GM12891 (cell line): ENCODE results near the gene FGD5.

Experiments used
- DNase-seq: peaks from one replicate; pipeline ENCODE4 v3.0.0; 2011; ENCODE audit warnings: low spot score; ENCODE audit not compliant: insufficient read length
- FAIRE-seq: peaks from 2 replicates; lab custom pipeline; 2011; peaks lifted over from hg19 to GRCh38; lab: Jason Lieb, UNC
- PAX5 ChIP-seq: IDR thresholded peaks from 2 replicates; pipeline ENCODE4 v1.6.1; 2011; ENCODE audit warnings: low read length, moderate library complexity, mild to moderate bottlenecking; ENCODE audit not compliant: insufficient read depth, severe bottlenecking
- POLR2A ChIP-seq: IDR thresholded peaks from 2 replicates; pipeline ENCODE4 v1.6.1; 2011; ENCODE audit warnings: low read depth, low read length, control low read depth
- POLR2AphosphoS5 ChIP-seq: IDR thresholded peaks from 2 replicates; pipeline ENCODE4 v1.6.1; 2011; ENCODE audit warnings: low read depth, low read length, control low read depth
- POU2F2 ChIP-seq: IDR thresholded peaks from 2 replicates; pipeline ENCODE4 v1.6.1; 2011; ENCODE audit warnings: low read depth, mild to moderate bottlenecking, control low read depth, low read length, moderate library complexity
- SPI1 ChIP-seq: IDR thresholded peaks from 2 replicates; pipeline ENCODE4 v1.6.1; 2011; ENCODE audit warnings: low read depth, low read length, control low read depth
- TAF1 ChIP-seq: IDR thresholded peaks from 2 replicates; pipeline ENCODE4 v1.6.1; 2011; ENCODE audit warnings: low read depth, low read length, control low read depth

Gene FGD5

GRCh38 chr3:14796403-14797077, 22.2 kb upstream of the FGD5 start:
- no peak for TF ChIP-seq TAF1
- no peak for TF ChIP-seq SPI1
- TF ChIP-seq POLR2AphosphoS5: no peak
- TF ChIP-seq POU2F2: no peak
- TF ChIP-seq POLR2A: no peak
- TF ChIP-seq PAX5: no peak
- DNase-seq (no peak), FAIRE-seq (no peak)

DNA sequence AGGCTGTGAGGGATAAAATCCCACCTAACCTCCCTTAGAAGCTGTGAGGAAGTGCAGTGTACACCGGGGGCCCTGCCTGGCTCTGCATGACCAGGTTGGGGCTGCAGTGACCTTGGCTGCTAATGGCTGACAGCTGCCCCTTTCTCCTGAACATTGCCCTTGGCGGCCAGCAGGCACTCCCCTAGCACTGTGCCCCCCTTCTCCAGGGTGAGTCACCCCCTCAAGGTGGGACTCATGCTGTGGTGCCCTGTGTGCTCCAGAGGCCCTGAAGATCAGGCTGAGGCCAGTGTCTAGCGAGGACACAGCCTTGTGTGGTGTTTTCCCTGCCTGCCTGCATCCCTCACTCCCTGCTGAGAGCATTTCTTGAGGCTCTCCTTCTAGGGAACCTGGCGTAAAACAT, 21.0 kb upstream of the FGD5 start:
- no peak for TF ChIP-seq POLR2A
- no peak for TF ChIP-seq PAX5
- no peak for TF ChIP-seq POU2F2
- TF ChIP-seq TAF1: no peak
- no peak for TF ChIP-seq POLR2AphosphoS5
- no peak for TF ChIP-seq SPI1
- no peak for FAIRE-seq
- DNase-seq: no peak

GRCh38 chr3:14798231-14798630, 20.5 kb upstream of the FGD5 start:
- FAIRE-seq (no peak), DNase-seq (no peak)
- TF ChIP-seq PAX5 (no peak), POU2F2 (no peak), POLR2AphosphoS5 (no peak), POLR2A (no peak), TAF1 (no peak), SPI1 (no peak)

- FAIRE-seq (no peak), DNase-seq (no peak)
- TF ChIP-seq TAF1 (no peak), POU2F2 (no peak), PAX5 (no peak), POLR2A (no peak), SPI1 (no peak), POLR2AphosphoS5 (no peak)
Observed at GRCh38 chr3:14799146-14799545, 19.6 kb upstream of the FGD5 start.

DNA sequence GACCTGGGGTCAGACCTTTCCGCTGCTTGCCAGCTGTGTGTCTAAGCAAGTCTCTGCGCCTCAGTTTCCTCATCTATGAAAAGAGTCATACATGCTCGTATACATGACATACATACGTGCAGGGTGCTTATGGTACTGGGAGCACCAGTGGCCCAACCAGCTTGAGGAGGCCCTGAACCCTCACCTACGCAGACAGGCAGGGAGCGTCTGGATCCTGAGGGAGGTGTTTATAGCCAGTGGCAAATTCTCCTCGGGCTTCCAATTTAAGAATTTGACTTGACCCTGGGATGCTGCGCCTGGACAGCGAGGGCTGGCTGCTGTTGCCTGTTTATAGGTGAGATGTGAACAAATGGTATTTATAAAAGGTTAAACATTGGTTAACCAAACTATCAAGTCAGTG, 17.7 kb upstream of the FGD5 start:
- DNase-seq (no peak), FAIRE-seq (no peak)
- TF ChIP-seq POU2F2: no peak
- no peak for TF ChIP-seq POLR2A
- TF ChIP-seq TAF1: no peak
- TF ChIP-seq POLR2AphosphoS5: no peak
- TF ChIP-seq PAX5: no peak
- no peak for TF ChIP-seq SPI1

DNA sequence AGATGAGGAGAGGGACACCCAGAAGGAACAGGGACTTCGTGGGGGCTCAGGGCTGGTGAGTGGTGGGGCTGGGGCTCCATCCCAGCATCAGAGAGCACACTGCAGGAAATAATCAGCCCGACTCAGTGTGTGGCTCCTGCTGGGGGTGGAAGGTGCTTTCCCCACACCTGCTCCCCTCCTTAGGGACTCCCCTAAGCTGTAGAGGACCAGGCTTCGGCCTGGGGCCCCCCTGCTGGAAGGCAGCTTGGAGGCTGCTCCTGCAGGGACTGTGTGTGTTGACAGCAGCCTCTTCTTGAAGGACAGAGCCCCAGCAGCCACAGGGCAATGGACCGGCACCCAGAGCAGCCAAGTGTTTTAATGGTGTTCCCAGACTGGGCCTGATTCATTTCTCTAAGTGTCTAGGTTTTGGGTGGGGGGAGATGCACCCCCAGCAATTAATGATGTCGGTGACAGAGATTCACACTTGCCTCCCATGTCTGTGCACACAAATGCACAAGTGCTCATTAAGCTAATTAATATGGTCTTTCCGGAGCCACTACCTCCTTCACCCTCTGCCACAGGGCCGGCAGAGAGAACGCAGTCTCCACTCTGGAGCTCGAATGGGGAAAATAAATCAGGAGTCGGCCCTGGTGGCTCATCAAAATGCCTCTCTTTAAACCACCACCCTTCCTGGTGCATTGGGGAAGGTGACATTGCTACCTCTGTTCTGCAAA, 16.9 kb upstream of the FGD5 start:
- DNase-seq: no peak
- TF ChIP-seq POLR2AphosphoS5 (no peak), SPI1 (no peak), POLR2A (no peak), TAF1 (no peak), POU2F2 (no peak), PAX5 (no peak)
- FAIRE-seq: no peak

DNA sequence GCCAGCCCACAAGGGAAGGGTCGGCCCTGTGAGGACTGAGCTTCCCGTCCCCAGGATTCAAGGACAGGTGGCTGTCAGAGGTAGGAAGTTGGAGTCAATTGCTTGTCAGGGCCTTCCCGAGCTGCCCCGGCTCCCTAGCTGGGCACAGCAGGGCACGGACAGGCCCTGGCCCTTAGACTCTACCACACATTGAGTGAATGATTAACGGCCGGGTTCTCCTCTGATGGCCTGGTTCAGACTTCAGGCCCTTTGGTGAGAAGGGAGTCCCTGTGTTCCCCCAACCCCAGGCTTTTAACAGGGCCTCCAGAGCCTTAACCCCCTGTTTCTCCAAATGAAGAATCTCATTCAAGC, 16.4 kb upstream of the FGD5 start:
- FAIRE-seq (no peak), DNase-seq (no peak)
- no peak for TF ChIP-seq TAF1
- no peak for TF ChIP-seq POLR2AphosphoS5
- no peak for TF ChIP-seq PAX5
- no peak for TF ChIP-seq SPI1
- no peak for TF ChIP-seq POU2F2
- TF ChIP-seq POLR2A: no peak

DNA sequence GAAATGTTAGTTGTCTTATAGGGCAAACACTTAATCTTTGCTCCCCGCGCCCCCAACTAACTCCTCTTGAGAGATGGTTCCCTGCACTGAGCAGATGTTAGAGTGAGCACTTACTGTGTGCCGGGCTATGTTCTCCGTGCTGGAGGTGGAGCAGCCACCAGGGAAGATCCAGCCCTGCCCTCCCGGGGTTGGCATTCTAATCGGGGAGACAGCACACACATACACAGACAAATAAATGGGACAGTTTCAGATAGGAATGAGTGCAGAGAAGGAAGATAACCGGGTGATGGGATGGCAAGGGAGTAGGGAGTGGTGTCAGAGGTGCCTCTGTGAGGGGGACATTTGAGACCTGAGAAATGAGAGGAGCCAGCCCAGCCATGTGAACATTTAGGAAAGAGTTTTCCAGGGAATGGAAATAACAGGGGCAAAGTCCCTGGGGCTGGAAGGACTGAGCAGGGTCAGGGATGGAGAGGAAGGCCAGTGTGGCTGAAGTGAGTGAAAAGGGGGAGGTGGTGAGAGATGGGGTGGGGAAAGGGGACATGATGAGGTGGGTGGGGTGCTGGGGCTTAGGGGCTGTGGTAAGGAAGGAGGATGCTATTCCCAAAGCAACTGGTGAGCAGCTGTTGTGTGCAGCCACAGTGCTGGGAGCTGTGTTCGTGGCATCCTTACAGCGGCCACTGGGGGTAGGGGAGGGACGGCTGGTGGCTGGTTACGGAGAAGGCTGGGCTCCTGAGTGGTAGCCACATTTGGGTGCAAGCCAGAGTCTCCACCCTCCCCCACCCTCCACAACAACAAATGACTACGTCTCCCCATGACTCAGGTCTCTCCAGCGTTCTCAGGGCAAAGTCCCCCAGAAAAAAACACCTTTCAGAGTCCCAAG, 15.4 kb upstream of the FGD5 start:
- DNase-seq: no peak
- TF ChIP-seq PAX5 (no peak), POU2F2 (no peak), SPI1 (no peak), POLR2A (no peak), POLR2AphosphoS5 (no peak), TAF1 (no peak)
- no peak for FAIRE-seq
